Adipose tissue (tissue), 3 donors: ENCODE measurements around the gene TCF4. TPM values are rescaled to one million over a fixed set of nuclear protein-coding genes. Genes with fewer than 3 reads are reported as not detected.

Experiments used
- H3K27ac ChIP-seq: one replicate; pipeline ENCODE4 v1.5.1; 2013; ENCODE audit warnings: low read depth, low read length
- WGBS, 3 donors: extraction: QIAGEN DNeasy Blood & Tissue Kit; methylation state at CpG; one replicate each; pipeline ENCODE4 v1.1.7; 2013; 5-methylcytosine and 5-hydroxymethylcytosine counted together
- polyA plus RNA-seq, 3 donors: library from polyadenylated mRNA; stranded (reverse); fragments of 200-250 nt; gene quantifications; one replicate each; pipeline ENCODE4 v1.2.3, GENCODE V29; 2013
- donor health status: healthy with polysubstance abuse.
- donor health status: Bipolar disorder and iron deficiency.
- donor health status: healthy.

TCF4 gene
- polyA plus RNA-seq, 3 donors = 6.7 to 36.9 (median 32.6) TPM

- no peak overlapping the region for H3K27ac ChIP-seq
- WGBS, 3 donors = 70 to 86% (median 79%) methylated on average over 2 of the region's 2 CpGs
Observed at GRCh38 chr18:55284614-55285013, 303.4 kb downstream of the TCF4 start.

- 85 to 94% (median 88%) methylated on average over 3 of the region's 3 CpGs for WGBS, 3 donors
- no peak overlapping the region for H3K27ac ChIP-seq
Observed at GRCh38 chr18:55283309-55283708, 304.7 kb downstream of the TCF4 start.

DNA sequence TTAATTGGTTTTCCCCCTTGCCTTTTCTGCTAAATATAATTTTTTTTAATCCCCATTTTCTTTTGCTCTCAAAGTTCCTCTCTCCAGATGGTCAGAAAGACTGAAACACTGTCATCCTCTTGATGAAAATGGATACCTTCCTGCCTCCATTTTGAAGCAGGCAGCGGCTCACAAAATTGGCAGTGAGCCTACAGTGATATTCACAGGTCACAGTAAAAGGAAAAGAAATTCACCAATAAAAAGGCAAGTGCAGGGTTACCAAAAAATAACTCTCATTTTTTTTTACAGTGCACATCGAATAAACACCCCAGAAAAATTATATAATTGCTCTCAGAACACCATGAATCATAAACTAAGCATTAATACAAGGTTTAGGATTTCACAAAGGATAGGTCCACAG lies 307.5 kb downstream of the TCF4 start:
- H3K27ac ChIP-seq = no peak overlapping the region
- 38 to 57% (median 43%) methylated on average over 2 of the region's 2 CpGs for WGBS, 3 donors

- no peak overlapping the region for H3K27ac ChIP-seq
- WGBS, 3 donors = 53 to 81% (median 58%) methylated on average over 5 of the region's 5 CpGs
Observed at GRCh38 chr18:55275039-55275901, 312.7 kb downstream of the TCF4 start.

- H3K27ac ChIP-seq = no peak overlapping the region
Observed at GRCh38 chr18:55272510-55273243, 315.3 kb downstream of the TCF4 start.

DNA sequence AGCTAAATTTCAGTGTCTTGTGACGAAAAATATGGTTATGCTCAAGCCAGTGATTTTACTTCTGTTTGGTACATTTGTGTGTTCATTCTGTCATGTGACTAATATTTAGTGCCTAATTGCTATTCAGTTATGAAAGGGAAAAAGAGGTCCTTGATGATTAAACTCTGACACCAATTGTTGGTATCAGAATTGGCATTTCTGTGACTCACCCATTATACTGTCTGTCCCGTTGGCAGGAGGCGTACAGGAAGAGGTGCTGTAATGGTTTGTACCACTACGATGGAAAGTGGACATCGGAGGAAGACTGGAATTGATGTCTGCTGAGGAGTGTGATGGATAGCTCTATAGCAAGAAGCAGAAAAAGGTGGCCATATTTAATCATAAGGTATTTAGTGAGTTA lies 318.4 kb downstream of the TCF4 start:
- H3K27ac ChIP-seq = no peak overlapping the region
- WGBS, 3 donors = 81 to 89% (median 87%) methylated on average over 5 of the region's 5 CpGs

More at GRCh38 chr18:55272510-55273243, 315.3 kb downstream of the TCF4 start:
- WGBS, 3 donors = 61 to 79% (median 68%) methylated on average over 7 of the region's 7 CpGs

- H3K27ac ChIP-seq = no peak overlapping the region
- WGBS, 3 donors = 82 to 93% (median 82%) methylated on average over 5 of the region's 5 CpGs
Observed at GRCh38 chr18:55268628-55269275, 319.2 kb downstream of the TCF4 start.

DNA sequence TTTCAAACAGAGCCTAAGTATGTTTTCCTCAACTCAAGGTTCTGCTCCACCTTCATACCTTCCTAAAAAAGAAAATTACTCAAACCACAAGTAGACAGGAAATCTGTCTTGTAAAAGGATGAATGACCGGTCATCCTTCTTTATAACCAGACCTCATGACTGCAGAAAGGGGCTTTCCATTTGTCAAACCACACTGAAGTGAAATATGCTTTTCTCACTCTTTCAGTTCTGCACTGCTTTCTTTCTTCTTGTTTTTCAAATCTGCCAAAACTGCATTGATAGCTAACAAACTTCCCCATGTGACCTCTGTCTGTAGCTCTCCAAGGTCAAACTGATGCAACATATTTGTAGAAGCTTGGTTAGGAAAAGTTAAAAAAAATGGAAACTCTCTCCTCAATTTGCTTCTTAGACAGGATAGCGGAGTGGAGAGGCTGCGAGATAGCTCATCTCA lies 319.8 kb downstream of the TCF4 start:
- no peak overlapping the region for H3K27ac ChIP-seq
- WGBS, 3 donors = 68 to 83% (median 77%) methylated on average over 3 of the region's 3 CpGs

GRCh38 chr18:55266981-55267380 lies 321.0 kb downstream of the TCF4 start:
- WGBS, 3 donors = 57 to 72% (median 60%) methylated on average over 6 of the region's 6 CpGs
- no peak overlapping the region for H3K27ac ChIP-seq

- 43 to 92% (median 66%) methylated on average over 3 of the region's 3 CpGs for WGBS, 3 donors
- no peak overlapping the region for H3K27ac ChIP-seq
Observed at GRCh38 chr18:55265984-55266383, 322.0 kb downstream of the TCF4 start.

GRCh38 chr18:55265130-55265675 lies 322.8 kb downstream of the TCF4 start:
- 62 to 79% (median 64%) methylated on average over 5 of the region's 5 CpGs for WGBS, 3 donors
- H3K27ac ChIP-seq = no peak overlapping the region

- no peak overlapping the region for H3K27ac ChIP-seq
Observed at GRCh38 chr18:55264108-55264507, 323.9 kb downstream of the TCF4 start.

GRCh38 chr18:55262021-55262560 lies 325.9 kb downstream of the TCF4 start:
- no peak overlapping the region for H3K27ac ChIP-seq
- WGBS, 3 donors = 39 to 86% (median 86%) methylated on average over 1 of the region's 1 CpG

More at GRCh38 chr18:55264108-55264507, 323.9 kb downstream of the TCF4 start:
- 28 to 46% (median 36%) methylated on average over 3 of the region's 3 CpGs for WGBS, 3 donors

DNA sequence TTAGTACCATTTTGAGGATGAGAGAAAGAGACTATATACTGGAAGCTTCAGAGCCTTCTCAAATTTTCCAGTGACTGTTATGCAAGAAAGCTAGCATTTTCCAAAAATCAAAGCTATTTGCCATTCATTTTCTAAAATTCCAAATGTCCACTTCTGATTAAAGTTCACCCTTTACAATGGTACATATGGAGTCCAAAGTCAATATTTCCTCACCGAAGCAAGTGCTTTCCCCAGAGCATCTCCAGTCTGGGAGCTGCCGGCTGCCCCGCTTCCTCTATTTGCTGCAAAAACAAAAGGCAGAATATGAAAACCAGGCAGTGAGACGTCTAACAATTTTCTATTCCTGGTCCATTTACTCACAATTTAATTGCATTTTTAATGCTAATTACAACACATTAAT lies 326.7 kb downstream of the TCF4 start:
- 68 to 88% (median 79%) methylated on average over 4 of the region's 4 CpGs for whole genome bisulfite sequencing, 3 donors
- no peak overlapping the region for H3K27ac ChIP-seq

- H3K27ac ChIP-seq = no peak overlapping the region
- WGBS, 3 donors = 88 to 95% (median 95%) methylated on average over 4 of the region's 4 CpGs
Observed at GRCh38 chr18:55258088-55258487, 329.9 kb downstream of the TCF4 start.

DNA sequence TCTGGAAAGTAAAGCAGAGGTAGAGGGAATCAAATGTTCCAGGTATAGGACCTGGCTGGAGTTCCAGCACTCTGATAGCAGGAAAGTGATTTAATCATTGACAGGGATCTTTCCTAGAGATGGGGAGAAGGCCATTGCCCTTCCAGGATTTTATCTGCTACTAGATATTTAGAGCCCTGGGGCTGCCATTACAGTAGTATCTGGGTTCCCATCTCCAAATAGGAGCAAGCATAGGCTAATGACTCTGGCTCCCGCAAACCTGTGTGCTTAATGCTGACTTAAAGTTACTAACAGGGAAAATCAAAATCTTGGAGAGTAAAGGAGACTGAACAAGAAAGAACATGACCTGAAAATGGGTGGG lies 331.1 kb downstream of the TCF4 start:
- 86 to 100% (median 96%) methylated on average over 1 of the region's 1 CpG for WGBS, 3 donors
- H3K27ac ChIP-seq = no peak overlapping the region

GRCh38 chr18:55256226-55256928 lies 331.6 kb downstream of the TCF4 start:
- peak overlapping the region; percentile 22 for H3K27ac ChIP-seq
- WGBS, 3 donors = 85 to 92% (median 89%) methylated on average over 7 of the region's 7 CpGs

DNA sequence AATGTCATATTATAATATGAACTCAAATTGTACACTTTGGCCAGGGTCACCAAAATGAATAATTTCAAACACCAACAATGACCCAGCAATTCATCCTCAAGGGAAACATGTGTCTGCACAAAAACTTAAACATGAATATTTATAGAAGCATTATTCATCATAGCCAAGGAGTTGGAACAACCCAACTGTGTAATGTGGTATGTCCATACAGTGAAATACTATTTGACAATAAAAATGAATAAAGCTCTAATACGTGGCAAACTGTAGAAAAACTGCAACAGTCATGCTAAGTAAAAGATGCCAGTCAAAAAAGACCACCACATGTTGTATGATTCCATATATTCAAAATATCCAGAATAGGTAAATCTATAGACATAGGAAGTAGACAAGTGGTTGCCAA lies 334.2 kb downstream of the TCF4 start:
- WGBS, 3 donors = 88 to 95% (median 89%) methylated on average over 1 of the region's 1 CpG
- H3K27ac ChIP-seq = no peak overlapping the region
